B cell (primary cell): ENCODE measurements around the gene PXDC1.

Experiments used
- EZH2 ChIP-seq: IDR thresholded peaks from 2 replicates; pipeline ENCODE4 v1.6.1; 2012; ENCODE audit warnings: borderline replicate concordance, low read depth, mild to moderate bottlenecking, moderate library complexity, low read length; ENCODE audit not compliant: insufficient read depth, poor library complexity, severe bottlenecking
- TF ChIP-seq, protein P1 (sequence below): fragments of 200-600 bp; IDR thresholded peaks from one replicate; pipeline ENCODE4 v1.8.0; 2022; ENCODE audit warnings: antibody characterized with exemption, mild to moderate bottlenecking

- TF ChIP-seq, protein P1, sequence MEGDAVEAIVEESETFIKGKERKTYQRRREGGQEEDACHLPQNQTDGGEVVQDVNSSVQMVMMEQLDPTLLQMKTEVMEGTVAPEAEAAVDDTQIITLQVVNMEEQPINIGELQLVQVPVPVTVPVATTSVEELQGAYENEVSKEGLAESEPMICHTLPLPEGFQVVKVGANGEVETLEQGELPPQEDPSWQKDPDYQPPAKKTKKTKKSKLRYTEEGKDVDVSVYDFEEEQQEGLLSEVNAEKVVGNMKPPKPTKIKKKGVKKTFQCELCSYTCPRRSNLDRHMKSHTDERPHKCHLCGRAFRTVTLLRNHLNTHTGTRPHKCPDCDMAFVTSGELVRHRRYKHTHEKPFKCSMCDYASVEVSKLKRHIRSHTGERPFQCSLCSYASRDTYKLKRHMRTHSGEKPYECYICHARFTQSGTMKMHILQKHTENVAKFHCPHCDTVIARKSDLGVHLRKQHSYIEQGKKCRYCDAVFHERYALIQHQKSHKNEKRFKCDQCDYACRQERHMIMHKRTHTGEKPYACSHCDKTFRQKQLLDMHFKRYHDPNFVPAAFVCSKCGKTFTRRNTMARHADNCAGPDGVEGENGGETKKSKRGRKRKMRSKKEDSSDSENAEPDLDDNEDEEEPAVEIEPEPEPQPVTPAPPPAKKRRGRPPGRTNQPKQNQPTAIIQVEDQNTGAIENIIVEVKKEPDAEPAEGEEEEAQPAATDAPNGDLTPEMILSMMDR, result no peak
- no peak for TF ChIP-seq EZH2
Observed at GRCh38 chr6:3796719-3797041, 45.2 kb upstream of the PXDC1 start.
